ENCODE data around the gene PRPF31. TPM values are rescaled to one million over a fixed set of nuclear protein-coding genes. Genes with fewer than 3 reads are reported as not detected.

Gene PRPF31
- total and polyA plus RNA-seq, 2 donors: 22.5 to 67.7 TPM

DNA sequence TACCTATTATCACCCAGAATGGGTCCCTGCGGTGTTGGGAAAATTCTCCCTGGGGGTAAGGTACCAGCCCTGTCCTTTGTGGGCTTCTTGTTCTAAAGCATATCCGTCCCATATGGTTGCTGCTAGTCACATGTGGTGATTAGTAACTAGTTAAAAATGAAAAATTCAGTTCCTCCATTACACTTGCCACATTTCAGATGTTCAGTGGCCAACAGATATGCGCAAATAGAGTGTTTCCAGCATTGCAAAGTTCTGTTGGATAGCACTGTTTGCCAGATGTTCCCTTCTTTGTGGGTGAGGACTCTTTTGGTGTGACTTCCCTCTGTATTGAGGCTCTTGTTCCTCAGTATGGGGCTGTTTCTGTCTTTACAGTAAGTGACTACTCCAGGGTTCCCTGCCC is 25.8 kb downstream of the PRPF31 start:
- WGBS: 86% methylated on average over 3 of the region's 3 CpGs
- no peak for DNase-seq (ENCODE audit: extremely low spot score)
- Histone ChIP-seq H3K36me3 (ENCODE audit: insufficient read depth) (peaks cover 2% of the 10 kb centered on the region), H3K27ac (ENCODE audit: low read depth) (no peak overlapping the region), H3K4me3 (ENCODE audit: low read depth, low read length) (no peak overlapping the region), H3K4me1 (ENCODE audit: insufficient read depth) (no peaks in the 10 kb centered on the region)

DNA sequence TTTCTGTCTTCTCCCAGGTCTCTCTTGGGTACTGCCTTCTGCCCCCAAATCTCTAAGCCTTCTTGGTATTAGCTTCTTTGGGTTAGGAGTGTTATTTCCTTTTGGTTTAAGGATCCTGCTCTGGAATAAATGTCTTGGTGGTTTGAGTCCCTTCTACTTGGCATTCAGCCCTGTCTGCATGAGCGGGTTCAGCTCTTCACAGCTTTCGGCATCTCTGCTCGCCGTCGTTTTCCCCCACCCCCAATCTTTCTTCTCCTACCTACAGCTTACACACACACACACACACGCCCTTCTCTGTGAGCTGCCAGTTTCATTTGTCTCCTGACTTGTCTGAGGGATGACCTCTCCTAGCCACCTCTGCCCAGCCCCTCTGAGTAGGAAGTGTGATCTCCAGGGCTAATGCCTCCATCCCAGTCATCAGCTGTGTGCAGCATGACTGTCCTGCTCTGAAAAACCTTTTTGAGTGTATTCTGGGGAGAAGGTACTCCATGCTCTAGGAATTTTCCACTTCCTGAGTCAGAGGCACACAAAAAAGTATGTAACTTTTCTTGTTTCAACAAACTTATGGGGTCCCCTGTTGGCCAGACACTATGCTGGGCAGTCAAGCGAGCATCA is 26.7 kb downstream of the PRPF31 start:
- Histone ChIP-seq H3K27ac (ENCODE audit: low read depth) (no peak overlapping the region), H3K4me1 (ENCODE audit: insufficient read depth) (no peaks in the 10 kb centered on the region), H3K36me3 (ENCODE audit: insufficient read depth) (peaks cover 6% of the 10 kb centered on the region), H3K4me3 (ENCODE audit: low read depth, low read length) (no peak overlapping the region)
- 83% methylated on average over 7 of the region's 7 CpGs for WGBS
- no peak for DNase-seq (ENCODE audit: extremely low spot score)

DNA sequence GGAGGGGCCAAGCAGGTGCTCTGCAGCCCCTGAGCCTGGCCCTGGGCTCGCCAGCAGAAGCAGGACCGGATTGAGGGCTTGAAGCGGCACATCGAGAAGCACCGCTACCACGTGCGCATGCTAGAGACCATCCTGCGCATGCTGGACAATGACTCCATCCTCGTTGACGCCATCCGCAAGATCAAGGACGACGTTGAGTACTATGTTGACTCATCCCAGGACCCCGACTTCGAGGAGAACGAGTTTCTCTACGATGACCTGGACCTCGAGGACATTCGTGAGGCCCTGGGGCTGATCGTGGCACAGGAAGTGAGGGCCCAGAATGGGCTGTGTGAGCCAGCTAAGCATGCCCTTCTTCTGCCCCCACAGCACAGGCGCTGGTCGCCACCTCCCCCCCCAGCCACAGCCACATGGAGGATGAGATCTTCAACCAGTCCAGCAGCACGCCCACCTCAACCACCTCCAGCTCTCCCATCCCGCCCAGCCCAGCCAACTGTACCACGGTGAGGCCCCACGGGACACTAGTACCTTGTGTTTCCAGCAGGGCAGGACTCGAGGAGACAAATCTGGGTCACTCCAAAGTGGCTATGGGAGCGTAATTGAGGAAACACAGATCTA is 30.1 kb downstream of the PRPF31 start:
- no peak overlapping the region for H3K27ac ChIP-seq (ENCODE audit: low read depth)
- WGBS: 92% methylated on average over 28 of the region's 28 CpGs
- peaks cover 19% of the 10 kb centered on the region for H3K36me3 ChIP-seq (ENCODE audit: insufficient read depth)
- no peak for DNase-seq (ENCODE audit: extremely low spot score)
- H3K4me3 ChIP-seq (ENCODE audit: low read depth, low read length): no peak overlapping the region
- no peaks in the 10 kb centered on the region for H3K4me1 ChIP-seq (ENCODE audit: insufficient read depth)

DNA sequence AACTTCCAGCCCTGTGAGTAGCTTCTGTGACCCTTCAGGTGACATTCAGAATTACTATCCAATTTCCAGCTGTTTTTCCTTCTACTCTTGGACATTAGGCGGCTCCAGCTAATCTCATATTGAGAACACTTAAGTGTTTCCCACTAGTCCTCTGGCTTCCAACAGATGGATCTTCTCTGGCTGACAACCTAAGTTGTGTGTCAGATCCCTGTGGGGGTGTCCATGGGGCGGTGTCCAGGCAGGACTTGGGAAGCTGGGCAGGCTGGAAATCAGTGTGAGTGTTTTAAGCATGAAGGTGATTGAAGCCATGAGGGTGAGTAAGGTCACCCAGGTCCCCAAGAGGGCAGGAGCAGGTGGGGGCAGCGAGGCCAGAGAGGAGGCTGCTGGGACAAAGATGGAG is 32.1 kb downstream of the PRPF31 start:
- Histone ChIP-seq H3K36me3 (ENCODE audit: insufficient read depth) (peaks cover 21% of the 10 kb centered on the region), H3K4me1 (ENCODE audit: insufficient read depth) (no peaks in the 10 kb centered on the region), H3K27ac (ENCODE audit: low read depth) (no peak overlapping the region), H3K4me3 (ENCODE audit: low read depth, low read length) (no peak overlapping the region)
- no peak for DNase-seq (ENCODE audit: extremely low spot score)
- 65% methylated on average over 3 of the region's 3 CpGs for WGBS

DNA sequence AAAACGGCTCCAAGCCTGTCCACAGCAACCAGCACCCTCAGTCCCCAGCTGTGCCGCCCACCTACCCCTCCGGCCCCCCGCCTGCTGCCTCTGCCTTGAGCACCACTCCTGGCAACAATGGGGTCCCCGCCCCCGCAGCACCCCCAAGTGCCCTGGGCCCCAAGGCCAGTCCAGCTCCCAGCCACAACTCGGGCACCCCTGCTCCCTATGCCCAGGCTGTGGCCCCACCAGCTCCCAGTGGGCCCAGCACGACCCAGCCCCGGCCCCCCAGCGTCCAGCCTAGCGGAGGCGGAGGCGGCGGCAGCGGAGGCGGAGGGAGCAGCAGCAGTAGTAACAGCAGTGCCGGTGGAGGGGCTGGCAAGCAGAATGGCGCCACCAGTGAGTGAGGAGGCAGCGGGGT is 32.6 kb downstream of the PRPF31 start:
- DNase-seq (ENCODE audit: extremely low spot score): no peak
- Histone ChIP-seq H3K4me3 (ENCODE audit: low read depth, low read length) (no peak overlapping the region), H3K36me3 (ENCODE audit: insufficient read depth) (peaks cover 25% of the 10 kb centered on the region), H3K4me1 (ENCODE audit: insufficient read depth) (no peaks in the 10 kb centered on the region), H3K27ac (ENCODE audit: low read depth) (no peak overlapping the region)
- WGBS: 80% methylated on average over 19 of the region's 19 CpGs

DNA sequence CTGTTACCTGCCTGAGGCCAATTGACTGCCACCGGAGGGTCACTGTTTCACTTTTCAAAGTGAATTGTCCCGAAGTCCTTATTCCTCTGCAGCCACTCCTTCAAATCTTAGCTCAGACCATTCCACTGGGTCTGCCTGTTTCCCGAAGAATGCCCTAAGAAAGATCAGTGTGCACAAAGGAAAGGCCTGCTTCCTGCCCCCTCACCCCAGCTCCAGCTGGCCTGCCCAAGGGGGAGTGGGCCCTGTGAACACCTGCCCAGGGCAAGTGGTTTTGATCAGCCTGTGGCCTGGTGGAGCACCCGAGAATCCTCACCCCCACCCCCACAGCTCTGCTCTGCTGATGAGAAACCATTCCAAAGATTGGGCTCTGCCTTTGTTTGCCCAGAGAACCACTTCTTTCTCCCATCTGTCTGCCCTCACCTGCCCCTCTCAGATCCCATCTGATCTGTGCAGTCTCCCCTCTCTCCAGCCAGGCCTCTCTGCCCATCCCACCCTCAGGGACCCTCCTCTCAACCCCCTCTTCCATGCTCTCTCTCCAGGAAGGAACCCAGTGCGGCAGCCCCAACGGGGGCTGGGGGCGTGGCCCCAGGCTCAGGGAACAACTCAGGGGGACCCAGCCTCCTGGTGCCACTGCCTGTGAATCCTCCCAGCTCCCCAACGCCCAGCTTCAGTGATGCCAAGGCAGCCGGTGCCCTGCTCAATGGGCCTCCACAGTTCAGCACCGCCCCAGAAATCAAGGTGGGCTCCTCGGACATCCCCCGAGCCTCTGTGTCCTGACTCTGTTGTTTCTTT is 33.7 kb downstream of the PRPF31 start:
- no peak for DNase-seq (ENCODE audit: extremely low spot score)
- H3K27ac ChIP-seq (ENCODE audit: low read depth): no peak overlapping the region
- peaks cover 24% of the 10 kb centered on the region for H3K36me3 ChIP-seq (ENCODE audit: insufficient read depth)
- H3K4me3 ChIP-seq (ENCODE audit: low read depth, low read length): no peak overlapping the region
- 83% methylated on average over 12 of the region's 12 CpGs for WGBS
- H3K4me1 ChIP-seq (ENCODE audit: insufficient read depth): no peaks in the 10 kb centered on the region

DNA sequence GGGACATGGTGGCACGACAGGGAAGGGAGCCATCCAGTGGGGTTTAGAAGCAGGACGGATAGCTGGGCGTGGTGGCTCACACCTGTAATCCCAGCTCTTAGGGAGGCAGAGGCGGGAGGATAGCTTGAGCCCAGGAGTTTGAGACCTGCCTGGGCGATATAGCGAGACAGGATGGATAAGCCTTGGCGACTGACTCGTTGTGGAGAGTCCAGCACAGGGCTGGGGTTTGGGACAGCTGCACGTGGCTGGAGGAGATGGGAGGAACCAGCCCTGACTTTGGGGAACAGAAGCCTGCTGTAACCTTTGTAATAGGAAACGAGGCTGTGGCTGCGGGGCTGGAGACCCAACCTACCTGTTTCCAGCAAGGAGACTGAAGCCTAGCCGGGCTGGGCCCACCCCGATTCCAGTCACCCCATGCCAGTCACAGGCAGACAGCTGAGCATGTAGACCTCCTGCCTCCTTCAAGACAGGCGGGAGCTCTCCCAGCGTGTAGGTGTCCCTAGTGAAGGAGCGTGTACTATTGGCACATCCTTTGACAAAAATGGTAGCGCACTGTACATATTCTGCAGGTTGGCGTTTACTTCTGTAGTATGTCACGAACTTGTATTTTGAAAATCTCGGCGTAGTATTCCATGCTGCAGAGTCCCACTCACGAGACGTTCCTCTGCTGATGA is 35.9 kb downstream of the PRPF31 start:
- no peaks in the 10 kb centered on the region for H3K4me1 ChIP-seq (ENCODE audit: insufficient read depth)
- peaks cover 29% of the 10 kb centered on the region for H3K36me3 ChIP-seq (ENCODE audit: insufficient read depth)
- WGBS: 85% methylated on average over 23 of the region's 23 CpGs

DNA sequence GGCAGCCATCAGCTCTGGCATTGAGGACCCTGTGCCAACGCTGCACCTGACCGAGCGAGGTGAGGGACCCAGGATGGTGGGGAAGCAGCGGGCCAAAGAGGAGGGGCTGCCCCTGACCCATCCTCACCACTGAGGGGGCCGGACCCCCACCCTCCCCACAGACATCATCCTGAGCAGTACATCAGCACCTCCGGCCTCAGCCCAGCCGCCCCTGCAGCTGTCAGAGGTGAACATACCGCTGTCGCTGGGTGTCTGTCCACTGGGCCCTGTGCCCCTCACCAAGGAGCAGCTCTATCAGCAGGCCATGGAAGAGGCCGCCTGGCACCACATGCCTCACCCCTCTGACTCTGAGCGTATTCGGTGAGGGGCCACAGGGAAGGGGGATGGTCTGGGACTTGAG is 36.7 kb downstream of the PRPF31 start:
- 89% methylated on average over 12 of the region's 12 CpGs for WGBS
- Histone ChIP-seq H3K4me3 (ENCODE audit: low read depth, low read length) (no peak overlapping the region), H3K4me1 (ENCODE audit: insufficient read depth) (no peaks in the 10 kb centered on the region), H3K36me3 (ENCODE audit: insufficient read depth) (peaks cover 25% of the 10 kb centered on the region), H3K27ac (ENCODE audit: low read depth) (no peak overlapping the region)
- no peak for DNase-seq (ENCODE audit: extremely low spot score)

More for the DNA sequence above, 35.9 kb downstream of the PRPF31 start:
- DNase-seq (ENCODE audit: extremely low spot score): no peak
- no peak overlapping the region for H3K4me3 ChIP-seq (ENCODE audit: low read depth, low read length)
- no peak overlapping the region for H3K27ac ChIP-seq (ENCODE audit: low read depth)

DNA sequence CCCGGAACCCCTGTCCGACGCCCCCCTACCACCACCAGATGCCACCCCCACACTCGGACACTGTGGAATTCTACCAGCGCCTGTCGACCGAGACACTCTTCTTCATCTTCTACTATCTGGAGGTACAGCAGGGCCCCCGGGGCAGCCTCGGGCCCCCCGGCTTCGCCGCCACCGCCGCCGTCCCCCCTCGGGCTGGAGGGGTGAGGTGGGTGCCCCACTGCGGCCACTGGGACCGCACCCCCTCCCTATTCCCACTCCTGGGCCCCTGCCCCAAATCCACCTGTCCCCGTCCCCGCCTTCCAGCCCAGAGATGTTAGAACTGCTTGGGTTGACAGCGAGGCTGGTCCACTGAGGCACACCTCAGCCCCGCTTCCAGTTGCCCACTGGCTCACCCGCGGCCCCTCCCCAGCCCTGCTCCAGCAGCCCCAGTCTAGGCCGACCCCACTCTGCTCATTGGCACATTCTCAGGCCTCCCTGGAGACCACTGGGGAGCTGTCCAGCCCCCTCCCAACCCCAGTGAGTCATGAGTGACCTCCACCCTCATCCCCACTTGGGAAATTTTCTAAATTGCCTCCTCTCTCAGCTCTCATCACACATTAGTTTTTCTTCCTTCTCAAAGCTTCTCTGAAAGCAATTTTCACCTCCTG is 37.4 kb downstream of the PRPF31 start:
- Histone ChIP-seq H3K4me1 (ENCODE audit: insufficient read depth) (no peaks in the 10 kb centered on the region), H3K4me3 (ENCODE audit: low read depth, low read length) (no peak overlapping the region), H3K27ac (ENCODE audit: low read depth) (no peak overlapping the region), H3K36me3 (ENCODE audit: insufficient read depth) (peaks cover 25% of the 10 kb centered on the region)
- WGBS: 87% methylated on average over 25 of the region's 25 CpGs
- DNase-seq (ENCODE audit: extremely low spot score): no peak

DNA sequence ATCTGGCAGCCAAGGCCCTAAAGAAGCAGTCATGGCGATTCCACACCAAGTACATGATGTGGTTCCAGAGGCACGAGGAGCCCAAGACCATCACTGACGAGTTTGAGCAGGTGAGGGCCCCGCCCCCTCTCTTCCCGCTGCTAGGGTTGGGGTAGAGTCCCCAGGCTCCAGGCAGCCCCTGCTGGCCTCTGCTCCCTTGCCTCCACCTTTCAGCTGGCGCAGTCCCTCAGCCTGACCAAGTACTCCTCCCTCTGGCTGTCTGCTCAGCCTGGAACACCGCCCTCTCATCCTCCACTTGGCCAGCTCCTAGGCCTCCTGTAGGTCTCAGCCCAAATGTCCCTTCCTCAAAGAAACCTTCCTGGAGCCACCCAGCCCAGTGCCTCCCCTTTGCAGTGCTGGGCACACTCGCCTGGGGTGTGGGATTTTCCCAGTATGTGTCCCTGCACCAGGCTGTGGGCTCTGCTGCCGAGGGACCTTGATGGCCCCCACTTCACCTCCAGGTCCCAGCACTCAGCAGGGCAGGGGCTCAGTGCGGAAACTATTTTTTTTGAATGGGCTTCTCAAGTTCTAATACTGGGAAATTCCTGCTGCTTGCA is 38.3 kb downstream of the PRPF31 start:
- no peaks in the 10 kb centered on the region for H3K4me1 ChIP-seq (ENCODE audit: insufficient read depth)
- H3K27ac ChIP-seq (ENCODE audit: low read depth): no peak overlapping the region
- peaks cover 23% of the 10 kb centered on the region for H3K36me3 ChIP-seq (ENCODE audit: insufficient read depth)
- no peak for DNase-seq (ENCODE audit: extremely low spot score)
- no peak overlapping the region for H3K4me3 ChIP-seq (ENCODE audit: low read depth, low read length)
- 79% methylated on average over 10 of the region's 10 CpGs for WGBS

DNA sequence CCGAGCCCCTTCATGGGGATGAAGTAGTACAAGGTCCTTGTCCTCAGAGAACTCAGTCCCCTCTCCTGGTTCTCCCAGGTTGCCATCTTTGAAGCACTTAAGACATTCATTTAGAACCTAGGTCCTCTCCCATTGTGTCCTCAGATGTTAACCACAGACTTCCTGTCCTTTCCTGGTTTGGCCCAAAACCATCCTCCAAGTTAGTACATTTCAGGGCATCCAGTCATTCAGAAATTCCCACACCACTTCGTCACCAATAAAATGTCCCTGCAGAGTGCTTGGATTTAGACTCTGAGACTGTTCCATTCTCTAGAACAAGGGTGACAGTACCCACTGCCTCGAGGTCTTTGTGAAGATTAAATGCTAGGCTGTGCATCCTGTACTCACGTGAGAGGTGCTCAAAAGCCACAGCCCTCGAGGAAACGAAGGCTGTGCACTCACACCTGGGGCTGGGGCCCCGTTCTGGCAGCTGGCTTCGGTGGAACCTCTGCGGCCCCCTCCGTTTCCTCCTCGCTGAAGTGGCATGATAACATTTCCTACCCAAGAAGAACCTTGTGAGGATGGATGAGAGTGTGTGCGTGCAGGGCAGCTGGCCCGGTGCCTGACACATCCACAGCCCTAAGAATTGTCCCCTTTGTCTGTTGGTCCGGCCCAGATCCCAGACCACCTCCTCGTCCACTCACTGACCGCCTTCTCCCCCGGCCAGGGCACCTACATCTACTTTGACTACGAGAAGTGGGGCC is 39.2 kb downstream of the PRPF31 start:
- no peak overlapping the region for H3K4me3 ChIP-seq (ENCODE audit: low read depth, low read length)
- no peak for DNase-seq (ENCODE audit: extremely low spot score)
- WGBS: 73% methylated on average over 18 of the region's 18 CpGs
- H3K27ac ChIP-seq (ENCODE audit: low read depth): no peak overlapping the region
- H3K4me1 ChIP-seq (ENCODE audit: insufficient read depth): no peaks in the 10 kb centered on the region
- peaks cover 15% of the 10 kb centered on the region for H3K36me3 ChIP-seq (ENCODE audit: insufficient read depth)

DNA sequence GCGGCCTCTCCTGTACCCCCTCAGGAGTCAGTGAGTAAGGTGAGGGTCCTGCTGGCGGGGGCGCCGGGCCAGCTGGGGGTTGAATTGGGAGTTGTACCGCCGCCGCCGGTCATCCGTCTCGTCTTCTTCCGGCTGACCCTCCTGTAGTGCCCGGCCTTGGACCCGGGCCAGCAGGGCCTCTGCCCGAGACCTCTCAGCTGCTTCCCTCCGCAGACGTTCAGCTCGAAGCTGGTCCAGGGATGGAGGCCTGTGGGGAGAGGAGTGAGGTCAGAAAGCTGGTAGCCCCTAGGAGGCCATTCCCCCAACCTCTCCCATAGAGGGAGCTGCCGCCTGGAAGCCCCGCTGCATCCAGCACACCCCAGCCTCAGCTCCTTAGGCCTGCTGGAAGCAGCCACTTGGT is 40.1 kb downstream of the PRPF31 start:
- WGBS: 65% methylated on average over 19 of the region's 19 CpGs
- Histone ChIP-seq H3K4me3 (ENCODE audit: low read depth, low read length) (no peak overlapping the region), H3K36me3 (ENCODE audit: insufficient read depth) (peaks cover 12% of the 10 kb centered on the region), H3K27ac (ENCODE audit: low read depth) (no peak overlapping the region), H3K4me1 (ENCODE audit: insufficient read depth) (no peaks in the 10 kb centered on the region)
- no peak for DNase-seq (ENCODE audit: extremely low spot score)

All from urinary bladder (tissue), 4 donors.